ENCODE measurements around the gene HJURP.

HJURP gene

DNA sequence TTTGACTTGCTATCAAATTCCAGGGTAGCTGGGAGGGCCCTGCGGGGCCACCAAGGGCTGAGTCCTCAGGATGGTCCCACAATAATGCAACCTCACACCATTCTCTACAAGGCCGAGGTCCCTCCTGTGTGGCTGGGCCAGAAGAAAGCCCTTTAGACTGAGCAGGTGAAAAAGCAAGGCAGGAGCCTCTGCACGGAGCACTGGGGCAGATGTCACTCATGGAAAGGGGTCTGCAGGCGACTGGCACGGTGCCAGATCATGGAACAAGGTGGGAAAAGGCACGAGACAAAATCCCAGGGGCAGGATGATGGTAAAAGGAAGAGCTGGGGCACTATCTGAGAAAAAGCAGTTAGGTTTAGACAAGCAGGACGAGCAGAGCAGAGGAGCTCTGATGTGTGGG, 16.1 kb downstream of the HJURP start:
- no peak overlapping the region for H3K27ac ChIP-seq (ENCODE audit: low read length)
- H3K4me1 ChIP-seq (ENCODE audit: control insufficient read depth, insufficient read depth, low read length): peaks cover 3% of the 10 kb centered on the region
- H3K36me3 ChIP-seq (ENCODE audit: control insufficient read depth in 2 of 2, insufficient read depth in 2 of 2, low read length in 2 of 2): no peaks in the 10 kb centered on the region
- H3K27me3 ChIP-seq (ENCODE audit: control insufficient read depth in 1 of 2, insufficient read depth in 2 of 2, low read length in 2 of 2): no peaks in the 10 kb centered on the region
- no peak overlapping the region for H3K9ac ChIP-seq (ENCODE audit: low read length in 2 of 2)
- H3K9me3 ChIP-seq (ENCODE audit: control insufficient read depth in 2 of 2, low read length in 2 of 2): no peaks in the 10 kb centered on the region
- no peak overlapping the region for H3K4me3 ChIP-seq (ENCODE audit: low read length in 2 of 2)

DNA sequence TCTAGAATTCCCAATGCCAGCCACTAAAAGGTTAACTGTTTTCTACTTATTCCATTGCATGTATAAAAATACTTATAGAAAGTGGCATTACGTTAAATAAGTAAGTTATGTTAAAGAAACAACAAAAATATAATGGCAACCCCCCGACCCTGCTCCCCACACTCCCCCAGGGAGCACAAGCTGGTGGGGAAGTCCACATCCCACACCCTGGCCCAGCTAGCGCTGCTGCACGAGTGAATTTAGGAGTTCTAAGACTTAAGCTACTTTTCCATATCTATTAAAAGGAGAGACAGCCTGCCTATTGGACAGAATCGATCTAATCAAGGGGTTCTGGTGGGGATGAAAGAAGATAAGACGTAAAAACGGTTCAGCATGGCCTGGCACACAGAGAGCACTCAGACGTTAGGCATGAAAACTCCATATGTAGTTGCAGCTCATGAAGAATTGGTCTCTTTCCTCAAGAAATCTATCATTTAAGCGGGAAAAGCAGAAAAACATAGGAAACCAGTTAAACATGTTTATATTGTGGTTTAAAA, 16.6 kb downstream of the HJURP start:
- H3K4me3 ChIP-seq (ENCODE audit: low read length in 2 of 2): no peak overlapping the region
- H3K27me3 ChIP-seq (ENCODE audit: control insufficient read depth in 1 of 2, insufficient read depth in 2 of 2, low read length in 2 of 2): no peaks in the 10 kb centered on the region
- no peaks in the 10 kb centered on the region for H3K36me3 ChIP-seq (ENCODE audit: control insufficient read depth in 2 of 2, insufficient read depth in 2 of 2, low read length in 2 of 2)
- peaks cover 8% of the 10 kb centered on the region for H3K4me1 ChIP-seq (ENCODE audit: control insufficient read depth, insufficient read depth, low read length)
- H3K27ac ChIP-seq (ENCODE audit: low read length): no peak overlapping the region
- H3K9ac ChIP-seq (ENCODE audit: low read length in 2 of 2): no peak overlapping the region
- no peaks in the 10 kb centered on the region for H3K9me3 ChIP-seq (ENCODE audit: control insufficient read depth in 2 of 2, low read length in 2 of 2)

DNA sequence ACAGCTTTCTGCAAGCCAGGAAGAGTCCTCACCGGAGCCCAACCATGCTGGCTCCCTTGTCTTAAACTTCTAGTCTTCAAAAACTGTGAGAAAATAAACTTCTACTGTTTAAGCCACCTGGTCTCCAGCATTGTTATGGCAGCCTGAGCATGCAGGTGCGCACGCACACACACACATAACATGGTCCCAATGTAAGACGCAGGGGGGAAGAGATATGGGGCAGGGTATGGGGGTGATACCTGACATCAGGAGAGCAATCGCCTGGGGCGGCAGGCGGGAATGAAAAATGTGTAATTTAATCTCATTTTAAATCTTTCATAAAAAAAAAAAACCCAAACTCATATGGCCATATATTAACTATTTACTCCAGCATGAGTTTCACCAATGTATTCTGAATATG, 18.0 kb downstream of the HJURP start:
- H3K27me3 ChIP-seq (ENCODE audit: control insufficient read depth in 1 of 2, insufficient read depth in 2 of 2, low read length in 2 of 2): no peaks in the 10 kb centered on the region
- peaks cover 10% of the 10 kb centered on the region for H3K4me1 ChIP-seq (ENCODE audit: control insufficient read depth, insufficient read depth, low read length)
- no peak overlapping the region for H3K4me3 ChIP-seq (ENCODE audit: low read length in 2 of 2)
- H3K9me3 ChIP-seq (ENCODE audit: control insufficient read depth in 2 of 2, low read length in 2 of 2): no peaks in the 10 kb centered on the region
- H3K27ac ChIP-seq (ENCODE audit: low read length): no peak overlapping the region
- no peaks in the 10 kb centered on the region for H3K36me3 ChIP-seq (ENCODE audit: control insufficient read depth in 2 of 2, insufficient read depth in 2 of 2, low read length in 2 of 2)
- no peak overlapping the region for H3K9ac ChIP-seq (ENCODE audit: low read length in 2 of 2)

DNA sequence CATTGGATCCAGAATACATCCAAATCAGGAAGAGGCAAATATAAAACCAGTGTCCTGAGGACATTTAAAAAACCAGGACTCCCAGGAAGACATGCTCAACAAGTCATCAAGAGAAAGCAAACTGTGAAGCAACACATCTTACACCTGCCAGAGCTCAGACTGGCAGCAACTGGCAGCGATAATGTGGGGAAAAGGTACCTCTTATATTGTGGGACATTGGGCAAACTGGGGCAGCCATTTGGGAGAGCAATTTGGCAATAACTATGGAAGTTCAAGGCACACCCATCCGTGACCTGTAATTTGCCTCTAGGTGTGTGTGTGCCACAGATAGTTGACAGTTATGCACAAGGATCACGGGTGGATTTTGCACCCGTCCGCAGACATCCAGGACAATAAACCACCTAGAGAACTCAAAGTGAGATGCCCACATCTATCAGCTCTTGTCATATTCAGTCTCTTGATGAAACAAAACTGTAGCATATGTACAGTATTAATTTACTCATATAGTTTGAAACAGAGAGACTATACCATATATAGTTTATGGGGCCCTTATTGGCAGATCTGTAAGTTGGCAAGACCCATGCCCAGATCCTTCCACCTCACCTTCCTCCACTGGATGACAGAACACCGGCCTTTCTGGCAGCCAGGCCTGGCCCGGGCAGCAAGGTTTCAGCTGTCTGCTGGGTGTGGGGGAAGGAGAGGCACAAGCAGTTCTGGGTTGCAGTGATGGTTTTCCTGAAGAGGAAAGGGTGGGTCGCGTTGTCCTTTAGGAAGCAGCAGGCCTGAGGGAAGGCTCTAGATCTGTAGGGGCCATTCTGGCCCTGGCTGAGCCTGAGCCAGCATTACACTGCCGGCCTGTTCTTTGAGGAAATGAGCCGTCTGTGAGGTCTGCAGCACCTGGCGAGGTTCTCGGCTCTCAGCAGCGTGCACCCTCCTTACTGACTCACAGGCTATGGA, 18.8 kb downstream of the HJURP start:
- Histone ChIP-seq H3K4me3 (ENCODE audit: low read length in 2 of 2) (no peak overlapping the region), H3K9ac (ENCODE audit: low read length in 2 of 2) (no peak overlapping the region), H3K27ac (ENCODE audit: low read length) (no peak overlapping the region), H3K27me3 (ENCODE audit: control insufficient read depth in 1 of 2, insufficient read depth in 2 of 2, low read length in 2 of 2) (no peaks in the 10 kb centered on the region), H3K9me3 (ENCODE audit: control insufficient read depth in 2 of 2, low read length in 2 of 2) (no peaks in the 10 kb centered on the region), H3K36me3 (ENCODE audit: control insufficient read depth in 2 of 2, insufficient read depth in 2 of 2, low read length in 2 of 2) (no peaks in the 10 kb centered on the region), H3K4me1 (ENCODE audit: control insufficient read depth, insufficient read depth, low read length) (peaks cover 10% of the 10 kb centered on the region)

DNA sequence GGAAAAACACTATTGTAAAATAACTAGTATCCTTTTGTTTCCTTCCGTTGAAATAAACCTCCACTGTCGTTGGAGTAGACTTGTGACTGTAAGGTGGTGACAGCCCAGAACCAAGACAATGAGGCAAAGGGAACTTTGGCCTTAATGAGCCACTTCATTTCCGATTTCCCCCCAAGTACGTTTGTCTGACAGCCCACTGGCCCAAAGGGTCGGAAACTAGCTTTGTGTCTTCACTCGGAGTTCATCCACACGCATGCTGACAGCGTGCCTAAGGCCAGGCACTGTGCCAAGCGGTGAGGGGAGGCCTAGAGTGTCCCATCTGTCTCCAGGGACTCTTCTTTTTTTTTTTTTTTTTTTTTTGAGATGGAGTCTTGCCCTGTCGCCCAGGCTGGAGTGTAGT, 21.0 kb downstream of the HJURP start:
- Histone ChIP-seq H3K4me3 (ENCODE audit: low read length in 2 of 2) (no peak overlapping the region), H3K4me1 (ENCODE audit: control insufficient read depth, insufficient read depth, low read length) (peaks cover 10% of the 10 kb centered on the region), H3K27ac (ENCODE audit: low read length) (no peak overlapping the region), H3K27me3 (ENCODE audit: control insufficient read depth in 1 of 2, insufficient read depth in 2 of 2, low read length in 2 of 2) (no peaks in the 10 kb centered on the region), H3K9ac (ENCODE audit: low read length in 2 of 2) (no peak overlapping the region), H3K36me3 (ENCODE audit: control insufficient read depth in 2 of 2, insufficient read depth in 2 of 2, low read length in 2 of 2) (no peaks in the 10 kb centered on the region), H3K9me3 (ENCODE audit: control insufficient read depth in 2 of 2, low read length in 2 of 2) (no peaks in the 10 kb centered on the region)

DNA sequence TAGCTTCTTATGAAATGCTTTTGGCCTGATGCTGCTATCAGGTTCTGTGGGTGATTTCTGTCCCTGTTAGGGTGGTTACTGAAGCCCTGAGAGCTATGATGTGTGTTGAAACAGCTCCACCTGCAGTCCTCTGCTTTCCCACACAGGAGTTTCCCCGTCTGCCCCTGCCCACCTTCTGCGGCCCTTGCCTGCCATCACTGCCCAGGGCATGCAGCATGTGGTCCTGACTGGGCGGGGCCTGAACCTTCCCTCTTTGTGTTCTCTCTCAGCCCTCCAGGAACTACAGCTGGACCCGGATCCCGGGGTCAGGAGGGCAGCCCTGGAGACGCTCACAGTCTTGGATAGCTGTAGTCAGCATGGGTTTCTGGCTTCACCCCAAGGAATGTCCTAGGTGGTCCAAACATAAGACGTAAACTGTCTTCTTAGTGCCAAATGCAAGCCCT, 21.4 kb downstream of the HJURP start:
- no peak overlapping the region for H3K9ac ChIP-seq (ENCODE audit: low read length in 2 of 2)
- H3K27me3 ChIP-seq (ENCODE audit: control insufficient read depth in 1 of 2, insufficient read depth in 2 of 2, low read length in 2 of 2): no peaks in the 10 kb centered on the region

DNA sequence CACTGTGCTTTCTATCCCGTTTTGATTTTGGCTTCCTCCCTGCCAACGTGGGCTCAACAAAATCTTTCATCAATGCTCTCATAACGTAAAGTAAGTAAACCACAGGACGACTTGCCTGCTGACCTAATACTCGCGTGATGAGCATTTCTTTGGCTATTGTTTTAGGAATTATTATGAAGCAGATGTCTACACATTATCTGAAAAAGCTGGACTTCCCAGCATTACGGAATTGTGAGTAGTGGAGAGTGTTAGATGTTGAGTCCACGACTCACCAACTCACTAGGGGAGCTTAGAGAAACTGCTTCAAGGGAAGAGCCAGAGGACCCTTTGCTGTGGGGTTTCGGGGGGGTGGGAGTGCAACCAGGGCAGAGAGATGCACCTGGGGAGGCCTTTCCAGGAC, 21.9 kb downstream of the HJURP start:
- H3K27ac ChIP-seq (ENCODE audit: low read length): no peak overlapping the region
- no peaks in the 10 kb centered on the region for H3K27me3 ChIP-seq (ENCODE audit: control insufficient read depth in 1 of 2, insufficient read depth in 2 of 2, low read length in 2 of 2)
- H3K4me1 ChIP-seq (ENCODE audit: control insufficient read depth, insufficient read depth, low read length): peaks cover 10% of the 10 kb centered on the region
- no peaks in the 10 kb centered on the region for H3K9me3 ChIP-seq (ENCODE audit: control insufficient read depth in 2 of 2, low read length in 2 of 2)
- H3K9ac ChIP-seq (ENCODE audit: low read length in 2 of 2): no peak overlapping the region
- no peaks in the 10 kb centered on the region for H3K36me3 ChIP-seq (ENCODE audit: control insufficient read depth in 2 of 2, insufficient read depth in 2 of 2, low read length in 2 of 2)
- no peak overlapping the region for H3K4me3 ChIP-seq (ENCODE audit: low read length in 2 of 2)

More for the DNA sequence above, 21.4 kb downstream of the HJURP start:
- H3K36me3 ChIP-seq (ENCODE audit: control insufficient read depth in 2 of 2, insufficient read depth in 2 of 2, low read length in 2 of 2): no peaks in the 10 kb centered on the region
- H3K27ac ChIP-seq (ENCODE audit: low read length): no peak overlapping the region
- no peaks in the 10 kb centered on the region for H3K9me3 ChIP-seq (ENCODE audit: control insufficient read depth in 2 of 2, low read length in 2 of 2)
- H3K4me3 ChIP-seq (ENCODE audit: low read length in 2 of 2): no peak overlapping the region
- peaks cover 10% of the 10 kb centered on the region for H3K4me1 ChIP-seq (ENCODE audit: control insufficient read depth, insufficient read depth, low read length)

DNA sequence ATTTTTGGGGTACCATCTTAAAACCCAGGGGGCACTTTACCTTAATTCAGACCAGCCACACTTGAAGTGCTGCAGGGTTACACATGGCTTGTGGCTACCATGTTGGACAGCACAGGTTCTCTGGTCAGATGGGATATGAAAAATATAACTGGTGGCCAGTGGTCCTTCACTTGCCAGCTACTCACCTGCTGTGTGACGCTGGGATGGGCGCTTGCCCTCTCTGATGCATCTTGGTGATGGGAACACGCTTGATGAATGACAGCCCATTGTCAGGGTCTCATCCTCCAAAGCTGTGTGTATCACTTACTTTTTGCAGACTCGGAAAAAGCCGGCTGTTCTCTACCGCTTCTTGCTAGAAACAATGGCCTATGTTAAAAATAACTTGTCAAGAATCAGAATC, 22.5 kb downstream of the HJURP start:
- H3K9me3 ChIP-seq (ENCODE audit: control insufficient read depth in 2 of 2, low read length in 2 of 2): no peaks in the 10 kb centered on the region
- H3K36me3 ChIP-seq (ENCODE audit: control insufficient read depth in 2 of 2, insufficient read depth in 2 of 2, low read length in 2 of 2): no peaks in the 10 kb centered on the region
- no peak overlapping the region for H3K4me3 ChIP-seq (ENCODE audit: low read length in 2 of 2)
- no peaks in the 10 kb centered on the region for H3K27me3 ChIP-seq (ENCODE audit: control insufficient read depth in 1 of 2, insufficient read depth in 2 of 2, low read length in 2 of 2)
- H3K4me1 ChIP-seq (ENCODE audit: control insufficient read depth, insufficient read depth, low read length): peaks cover 10% of the 10 kb centered on the region
- no peak overlapping the region for H3K27ac ChIP-seq (ENCODE audit: low read length)
- no peak overlapping the region for H3K9ac ChIP-seq (ENCODE audit: low read length in 2 of 2)

DNA sequence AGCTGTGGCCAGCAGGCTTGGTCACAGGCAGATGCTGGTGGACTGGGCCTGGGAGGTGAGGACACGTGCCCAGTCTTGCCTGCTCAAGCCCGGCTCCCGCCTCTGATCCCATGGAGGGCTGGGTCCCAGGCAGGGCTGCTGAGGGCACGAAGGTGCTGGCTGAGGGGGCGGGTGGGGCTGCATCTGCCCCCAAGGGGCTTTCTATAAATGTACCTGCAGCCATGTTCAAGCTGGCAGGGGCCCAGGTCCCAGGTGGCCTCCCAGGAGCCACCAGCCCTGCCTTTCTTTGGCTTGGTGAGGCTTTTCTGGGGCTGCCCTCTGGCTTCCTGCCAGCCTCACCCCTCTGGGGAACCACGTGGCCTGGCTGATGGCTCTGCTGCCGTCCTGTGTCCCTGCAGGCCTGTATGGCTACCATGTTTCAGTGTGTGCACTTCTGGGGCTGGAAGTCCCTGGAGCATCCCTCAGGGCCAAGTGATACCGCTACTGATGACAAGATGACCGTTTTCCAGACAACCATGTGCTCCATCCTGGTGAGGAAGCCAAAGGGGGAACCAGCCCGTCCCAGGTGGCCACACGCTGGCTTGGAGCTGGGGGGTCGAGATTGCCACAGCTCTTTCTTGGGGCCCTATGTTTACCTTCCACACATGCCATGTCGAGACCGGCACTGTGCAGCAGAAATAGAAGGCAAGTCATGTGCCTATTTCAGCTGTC, 23.2 kb downstream of the HJURP start:
- peaks cover 10% of the 10 kb centered on the region for H3K4me1 ChIP-seq (ENCODE audit: control insufficient read depth, insufficient read depth, low read length)
- H3K9me3 ChIP-seq (ENCODE audit: control insufficient read depth in 2 of 2, low read length in 2 of 2): no peaks in the 10 kb centered on the region
- no peaks in the 10 kb centered on the region for H3K27me3 ChIP-seq (ENCODE audit: control insufficient read depth in 1 of 2, insufficient read depth in 2 of 2, low read length in 2 of 2)
- no peak overlapping the region for H3K9ac ChIP-seq (ENCODE audit: low read length in 2 of 2)
- H3K36me3 ChIP-seq (ENCODE audit: control insufficient read depth in 2 of 2, insufficient read depth in 2 of 2, low read length in 2 of 2): no peaks in the 10 kb centered on the region
- H3K4me3 ChIP-seq (ENCODE audit: low read length in 2 of 2): no peak overlapping the region
- H3K27ac ChIP-seq (ENCODE audit: low read length): no peak overlapping the region

DNA sequence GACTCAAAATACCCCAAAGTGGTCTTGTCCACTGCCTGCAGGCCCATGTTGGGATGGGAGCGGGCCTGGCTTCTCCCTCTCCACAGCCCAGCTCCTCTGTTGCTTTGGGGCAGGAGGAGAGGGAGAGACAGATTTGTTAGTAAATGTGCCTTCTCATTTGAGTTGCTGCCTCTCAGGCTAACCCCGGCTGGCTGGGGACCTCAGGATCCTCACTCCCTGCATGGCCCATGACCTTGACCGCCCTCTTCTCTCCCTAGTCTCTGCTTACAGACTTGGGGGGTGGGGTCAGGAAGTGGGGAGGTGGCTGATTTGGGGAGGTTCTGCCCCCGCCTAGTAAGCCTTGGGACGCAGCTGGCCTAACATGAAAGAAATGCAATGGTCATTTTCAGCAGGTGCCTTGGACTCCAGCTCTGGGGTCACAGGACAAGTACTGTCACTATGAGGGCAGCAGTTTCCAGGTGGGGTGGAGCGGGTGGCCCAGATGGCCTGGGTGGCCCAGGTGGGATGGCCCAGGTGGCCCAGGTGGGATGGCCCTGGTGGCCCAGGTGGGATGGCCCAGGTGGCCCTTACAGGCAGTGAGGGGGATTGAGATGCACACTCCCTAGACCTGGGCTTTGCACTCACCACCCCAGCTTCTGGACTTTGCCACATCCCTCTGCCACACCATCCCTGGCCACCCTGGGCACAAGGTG, 24.1 kb downstream of the HJURP start:
- Histone ChIP-seq H3K27me3 (ENCODE audit: control insufficient read depth in 1 of 2, insufficient read depth in 2 of 2, low read length in 2 of 2) (no peaks in the 10 kb centered on the region), H3K27ac (ENCODE audit: low read length) (no peak overlapping the region), H3K36me3 (ENCODE audit: control insufficient read depth in 2 of 2, insufficient read depth in 2 of 2, low read length in 2 of 2) (no peaks in the 10 kb centered on the region), H3K9me3 (ENCODE audit: control insufficient read depth in 2 of 2, low read length in 2 of 2) (no peaks in the 10 kb centered on the region), H3K9ac (ENCODE audit: low read length in 2 of 2) (no peak overlapping the region), H3K4me3 (ENCODE audit: low read length in 2 of 2) (no peak overlapping the region), H3K4me1 (ENCODE audit: control insufficient read depth, insufficient read depth, low read length) (peaks cover 10% of the 10 kb centered on the region)

All from stomach smooth muscle (tissue), 2 donors.